Jurkat, Clone E6-1 (cell line): Measurements from ENCODE around the gene TBX1.

ENCODE experiments used
- DNase-seq: peaks from one replicate; pipeline ENCODE4 v3.0.0-alpha.2; 2011; ENCODE audit warnings: low read depth, low spot score
- H3K4me3 ChIP-seq: 2 replicates; pipeline ENCODE4 v1.5.1; 2011; ENCODE audit warnings: mild to moderate bottlenecking, low read length, control low read depth, moderate library complexity

TBX1 gene

DNA sequence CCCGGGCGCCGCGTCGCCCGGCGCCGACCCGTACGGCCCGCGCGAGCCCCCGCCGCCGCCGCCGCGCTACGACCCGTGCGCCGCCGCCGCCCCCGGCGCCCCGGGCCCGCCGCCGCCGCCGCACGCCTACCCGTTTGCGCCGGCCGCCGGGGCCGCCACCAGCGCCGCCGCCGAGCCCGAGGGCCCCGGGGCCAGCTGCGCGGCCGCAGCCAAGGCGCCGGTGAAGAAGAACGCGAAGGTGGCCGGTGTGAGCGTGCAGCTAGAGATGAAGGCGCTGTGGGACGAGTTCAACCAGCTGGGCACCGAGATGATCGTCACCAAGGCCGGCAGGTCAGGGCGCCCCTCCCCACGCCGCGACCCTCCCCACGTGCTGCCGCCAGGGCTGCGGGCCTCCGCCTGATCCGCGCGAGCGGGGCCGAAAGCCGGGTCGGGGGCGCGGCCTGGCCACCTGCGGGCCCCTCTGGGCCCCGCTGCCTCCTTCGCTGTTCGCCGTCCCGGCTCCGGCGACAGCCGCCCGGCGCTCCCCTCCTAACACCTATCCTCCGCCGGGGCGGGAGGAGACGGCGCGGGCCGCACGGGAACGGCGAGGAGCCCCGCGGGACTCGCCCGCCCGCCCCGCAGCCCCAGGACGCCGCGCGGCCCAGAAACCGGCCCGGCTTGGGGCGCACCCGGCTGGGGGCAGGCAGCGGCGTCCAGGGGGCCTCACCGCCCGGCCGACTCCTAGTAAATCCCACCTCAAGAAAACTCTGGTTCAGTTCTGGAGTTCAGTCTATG is 560 bp downstream of the TBX1 start:
- DNase-seq, result no peak
- H3K4me3 ChIP-seq, result no peak overlapping the region

DNA sequence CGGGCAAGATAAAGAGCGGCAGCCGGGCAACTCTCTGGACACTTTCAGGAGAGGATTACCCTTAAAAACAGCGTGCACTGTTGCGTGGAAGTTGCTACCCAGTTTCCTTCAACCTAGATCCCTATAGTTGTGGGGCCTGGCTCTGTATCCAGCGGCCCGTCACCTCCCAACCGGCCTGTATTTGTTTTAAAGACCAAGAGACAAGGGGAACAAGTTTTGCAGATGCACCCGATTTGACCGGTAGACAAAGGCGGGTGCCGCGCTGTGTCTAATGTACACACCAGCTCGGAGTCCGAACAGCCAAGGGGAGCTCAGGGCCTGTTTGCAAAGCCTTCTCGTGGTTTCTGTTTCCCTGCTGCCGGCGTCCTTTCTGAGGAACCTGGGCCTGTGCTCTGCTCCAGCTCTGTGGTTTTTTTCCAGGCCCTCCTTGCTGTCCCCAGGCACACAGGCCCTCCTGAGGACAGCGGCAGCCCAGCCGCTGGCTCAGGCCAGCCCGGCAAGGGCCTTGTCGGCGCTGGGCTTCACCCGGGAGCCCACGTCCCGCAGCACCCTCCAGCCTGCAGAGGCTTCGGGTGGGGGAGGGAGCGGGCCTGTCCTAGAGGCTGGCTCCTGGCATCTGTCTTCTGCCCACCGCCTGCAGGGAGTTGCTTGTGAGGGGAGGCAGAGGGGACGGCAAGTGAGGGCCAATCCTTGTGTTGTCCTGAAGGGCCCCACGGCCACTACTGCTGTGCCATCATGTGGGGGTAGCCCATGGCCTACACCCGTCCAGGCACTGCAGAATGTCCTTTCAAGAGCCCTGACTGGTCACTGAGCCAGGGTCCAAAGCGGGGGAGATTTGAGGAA is 1.4 kb downstream of the TBX1 start:
- H3K4me3 ChIP-seq, result no peak overlapping the region
- no peak for DNase-seq

DNA sequence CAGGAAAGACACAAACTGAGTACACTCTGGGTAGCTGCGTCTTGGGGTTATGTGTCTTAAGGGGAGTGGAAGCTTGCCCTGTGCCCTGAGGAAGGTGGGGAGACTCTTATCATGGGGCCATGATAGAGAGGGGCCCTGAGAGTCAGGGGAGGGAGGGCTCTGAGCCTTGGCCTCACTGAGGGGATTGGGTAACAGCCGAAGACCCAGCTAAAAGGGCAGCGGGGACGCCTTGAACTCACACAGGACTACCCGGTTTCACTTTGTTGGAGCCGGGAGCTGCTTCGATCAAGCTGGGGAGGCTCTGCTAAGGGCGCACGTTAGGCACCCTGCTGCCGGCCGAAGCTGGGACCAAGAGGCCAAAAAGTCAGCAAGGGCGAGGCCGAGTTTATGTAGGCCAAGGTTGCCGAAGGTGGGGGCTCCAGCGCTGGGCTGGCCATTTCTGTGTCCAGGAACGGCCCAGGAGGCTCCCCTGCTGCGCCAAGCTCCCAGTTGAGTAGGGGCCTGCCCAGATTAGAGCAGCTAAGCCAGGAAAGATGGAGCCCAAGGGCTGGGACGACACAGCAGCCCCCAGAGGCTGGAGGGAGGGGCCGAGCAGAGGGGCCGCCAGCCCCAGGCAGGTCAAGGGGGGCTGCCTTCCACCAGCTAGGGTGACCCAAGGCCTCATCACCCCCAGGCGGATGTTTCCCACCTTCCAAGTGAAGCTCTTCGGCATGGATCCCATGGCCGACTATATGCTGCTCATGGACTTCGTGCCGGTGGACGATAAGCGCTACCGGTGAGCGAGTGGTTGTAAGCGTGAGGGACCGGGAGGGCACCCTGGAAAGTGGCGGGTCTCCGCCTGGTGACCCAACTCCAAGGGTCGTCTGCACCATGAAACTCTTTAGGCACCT is 2.2 kb downstream of the TBX1 start:
- no peak overlapping the region for H3K4me3 ChIP-seq
- DNase-seq, result no peak

DNA sequence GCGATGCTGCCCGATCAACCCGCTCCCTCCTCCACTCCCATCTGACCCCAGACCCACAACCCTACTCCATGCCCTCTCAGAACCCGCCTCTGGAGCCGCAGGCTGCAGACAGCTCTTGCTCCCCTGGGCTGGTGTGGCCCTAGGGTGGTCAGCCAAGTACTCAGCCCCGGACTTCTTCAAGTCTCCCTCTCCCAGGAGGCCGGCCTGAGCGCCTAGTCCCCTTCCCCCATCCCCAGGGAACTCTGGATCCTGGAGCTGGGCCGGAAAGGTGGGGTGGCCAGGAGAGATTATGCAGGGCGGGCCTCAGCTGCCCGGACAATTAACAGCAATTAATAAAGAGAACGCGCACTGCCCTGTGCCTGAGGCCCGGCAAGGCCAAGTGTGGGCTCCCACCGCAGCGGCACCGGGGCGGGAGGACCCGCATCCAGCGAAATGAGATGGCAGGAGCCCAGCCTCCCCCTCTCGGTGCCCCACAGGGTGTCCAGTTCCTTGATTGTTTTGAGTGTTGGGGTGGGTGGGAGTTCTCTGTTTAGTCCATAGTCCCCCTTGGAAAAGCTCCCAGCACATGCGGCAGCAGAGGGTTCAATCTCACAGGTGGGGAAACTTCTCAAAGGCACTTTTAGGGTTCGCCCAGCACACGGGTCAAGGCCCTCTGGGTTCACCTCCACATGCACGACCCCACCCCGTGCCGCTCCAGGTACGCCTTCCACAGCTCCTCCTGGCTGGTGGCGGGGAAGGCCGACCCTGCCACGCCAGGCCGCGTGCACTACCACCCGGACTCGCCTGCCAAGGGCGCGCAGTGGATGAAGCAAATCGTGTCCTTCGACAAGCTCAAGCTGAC is 3.1 kb downstream of the TBX1 start:
- no peak overlapping the region for H3K4me3 ChIP-seq

DNA sequence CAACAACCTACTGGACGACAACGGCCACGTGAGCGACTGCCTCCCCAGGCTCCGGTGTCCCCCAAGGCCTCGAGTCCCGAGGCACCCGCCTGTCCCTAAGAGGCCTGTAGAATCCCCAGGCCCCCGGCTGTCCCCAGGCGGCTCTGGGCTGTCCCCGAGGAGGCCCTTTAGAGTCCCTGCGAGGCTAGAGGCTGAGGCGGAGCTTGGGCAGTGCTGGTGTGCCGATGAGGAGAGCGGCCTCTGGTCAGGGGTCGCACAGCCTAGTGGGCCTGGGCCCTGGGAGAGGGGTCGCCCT is 3.7 kb downstream of the TBX1 start:
- H3K4me3 ChIP-seq, result no peak overlapping the region
- DNase-seq, result no peak

More for the DNA sequence above, 3.1 kb downstream of the TBX1 start:
- no peak for DNase-seq

DNA sequence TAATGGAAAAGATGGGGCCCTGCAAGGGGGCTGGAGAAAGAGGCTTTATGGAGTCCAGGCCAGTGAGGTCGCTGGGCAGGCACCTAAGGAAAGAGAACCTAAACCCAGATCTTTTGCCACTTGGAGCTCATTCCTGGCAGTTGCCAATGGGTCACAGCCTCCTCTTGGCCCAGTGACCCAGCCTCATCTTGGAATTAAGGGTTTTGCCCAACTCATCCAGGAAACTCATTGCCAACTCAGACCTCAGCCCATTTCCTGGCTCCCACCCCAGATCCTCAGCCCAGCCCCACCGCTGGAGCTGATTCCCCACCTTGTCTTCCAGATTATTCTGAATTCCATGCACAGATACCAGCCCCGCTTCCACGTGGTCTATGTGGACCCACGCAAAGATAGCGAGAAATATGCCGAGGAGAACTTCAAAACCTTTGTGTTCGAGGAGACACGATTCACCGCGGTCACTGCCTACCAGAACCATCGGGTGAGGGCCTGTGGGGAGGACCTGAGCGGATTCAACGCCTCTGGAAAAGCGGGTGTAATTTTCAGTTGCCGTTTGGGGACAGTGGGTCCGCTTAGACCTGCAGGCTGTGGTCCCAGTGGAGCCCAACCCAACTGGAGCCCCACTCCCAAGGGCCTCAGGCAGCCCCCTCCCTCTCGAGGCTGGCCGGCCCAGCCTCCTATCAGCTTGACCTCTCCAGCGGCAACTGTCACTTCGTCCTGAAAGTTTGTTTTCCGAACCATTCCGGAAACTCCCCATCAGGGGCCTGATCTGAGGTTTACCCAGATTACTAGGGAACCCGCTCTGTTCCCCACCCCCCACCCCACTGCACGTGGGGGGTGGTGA is 4.3 kb downstream of the TBX1 start:
- DNase-seq, result no peak
- H3K4me3 ChIP-seq, result no peak overlapping the region

DNA sequence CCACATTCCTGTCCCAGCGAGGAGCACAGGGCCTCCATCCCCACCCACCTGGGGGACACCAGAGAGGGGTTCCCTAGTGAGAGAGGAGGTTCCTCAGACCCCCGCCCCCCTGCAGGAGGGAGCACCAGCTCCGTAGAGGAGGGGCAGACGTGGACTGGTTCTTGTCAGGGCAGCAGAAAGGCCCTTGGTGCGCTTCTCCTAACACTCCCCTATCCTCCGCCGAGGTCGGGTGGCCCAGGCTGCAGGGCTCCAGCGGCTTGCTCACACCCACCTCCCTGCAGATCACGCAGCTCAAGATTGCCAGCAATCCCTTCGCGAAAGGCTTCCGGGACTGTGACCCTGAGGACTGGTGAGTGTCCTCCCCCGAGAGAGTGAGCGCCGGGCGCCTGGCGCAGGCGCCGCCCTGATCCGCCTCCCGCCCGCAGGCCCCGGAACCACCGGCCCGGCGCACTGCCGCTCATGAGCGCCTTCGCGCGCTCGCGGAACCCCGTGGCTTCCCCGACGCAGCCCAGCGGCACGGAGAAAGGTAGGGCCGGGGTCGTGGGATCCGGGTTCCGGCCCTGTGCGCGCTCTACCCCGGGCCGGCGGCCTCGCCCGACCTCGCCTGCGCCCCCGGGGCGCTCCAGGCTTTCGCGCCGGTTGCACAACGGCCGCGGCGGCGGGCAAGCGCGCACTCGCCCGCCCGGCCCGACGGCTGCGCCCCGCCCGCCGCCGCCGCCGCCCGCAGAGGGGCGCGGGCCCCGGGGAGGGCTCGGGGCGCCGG is 5.1 kb downstream of the TBX1 start:
- DNase-seq, result no peak

DNA sequence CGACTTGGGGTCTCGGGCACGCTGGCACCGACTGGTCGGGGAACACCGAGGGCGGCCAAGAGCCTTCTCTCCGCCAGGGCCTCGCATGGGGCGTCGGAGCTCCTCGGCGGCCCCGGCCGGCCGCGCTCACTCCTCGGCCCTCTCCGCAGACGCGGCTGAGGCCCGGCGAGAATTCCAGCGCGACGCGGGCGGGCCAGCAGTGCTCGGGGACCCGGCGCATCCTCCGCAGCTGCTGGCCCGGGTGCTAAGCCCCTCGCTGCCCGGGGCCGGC is 5.6 kb downstream of the TBX1 start:
- no peak for DNase-seq
- no peak overlapping the region for H3K4me3 ChIP-seq

More for the DNA sequence above, 5.1 kb downstream of the TBX1 start:
- no peak overlapping the region for H3K4me3 ChIP-seq

DNA sequence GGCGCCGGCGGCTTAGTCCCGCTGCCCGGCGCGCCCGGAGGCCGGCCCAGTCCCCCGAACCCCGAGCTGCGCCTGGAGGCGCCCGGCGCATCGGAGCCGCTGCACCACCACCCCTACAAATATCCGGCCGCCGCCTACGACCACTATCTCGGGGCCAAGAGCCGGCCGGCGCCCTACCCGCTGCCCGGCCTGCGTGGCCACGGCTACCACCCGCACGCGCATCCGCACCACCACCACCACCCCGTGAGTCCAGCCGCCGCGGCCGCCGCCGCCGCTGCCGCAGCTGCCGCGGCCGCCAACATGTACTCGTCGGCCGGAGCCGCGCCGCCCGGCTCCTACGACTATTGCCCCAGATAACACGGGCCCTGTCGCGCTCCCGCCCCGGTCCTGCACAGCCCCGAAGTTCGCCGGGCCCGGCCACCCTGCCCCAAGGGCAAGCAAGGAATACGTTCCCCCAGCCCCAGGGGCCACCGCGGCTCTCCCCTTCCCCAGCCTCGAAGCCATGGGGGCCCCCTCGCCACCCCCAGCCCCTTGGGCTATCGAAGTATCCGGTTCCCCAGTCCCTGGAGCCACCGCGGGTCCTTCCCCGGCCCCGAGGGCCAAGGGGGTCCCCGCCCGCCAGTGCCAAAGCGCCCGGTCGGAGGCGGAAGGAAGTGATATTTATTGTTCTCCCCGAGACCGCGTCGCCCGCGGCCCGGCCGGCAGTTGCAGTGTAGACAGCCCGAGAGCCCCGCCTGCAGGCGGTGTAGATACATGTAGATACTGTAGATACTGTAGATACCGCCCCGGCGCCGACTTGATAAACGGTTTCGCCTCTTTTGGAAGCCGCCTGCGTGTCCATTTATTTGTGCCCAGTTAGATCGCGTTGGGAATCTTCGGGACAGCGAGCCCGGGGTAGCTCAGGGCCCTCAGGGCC is 6.2 kb downstream of the TBX1 start:
- H3K4me3 ChIP-seq, result no peak overlapping the region
- DNase-seq, result no peak

DNA sequence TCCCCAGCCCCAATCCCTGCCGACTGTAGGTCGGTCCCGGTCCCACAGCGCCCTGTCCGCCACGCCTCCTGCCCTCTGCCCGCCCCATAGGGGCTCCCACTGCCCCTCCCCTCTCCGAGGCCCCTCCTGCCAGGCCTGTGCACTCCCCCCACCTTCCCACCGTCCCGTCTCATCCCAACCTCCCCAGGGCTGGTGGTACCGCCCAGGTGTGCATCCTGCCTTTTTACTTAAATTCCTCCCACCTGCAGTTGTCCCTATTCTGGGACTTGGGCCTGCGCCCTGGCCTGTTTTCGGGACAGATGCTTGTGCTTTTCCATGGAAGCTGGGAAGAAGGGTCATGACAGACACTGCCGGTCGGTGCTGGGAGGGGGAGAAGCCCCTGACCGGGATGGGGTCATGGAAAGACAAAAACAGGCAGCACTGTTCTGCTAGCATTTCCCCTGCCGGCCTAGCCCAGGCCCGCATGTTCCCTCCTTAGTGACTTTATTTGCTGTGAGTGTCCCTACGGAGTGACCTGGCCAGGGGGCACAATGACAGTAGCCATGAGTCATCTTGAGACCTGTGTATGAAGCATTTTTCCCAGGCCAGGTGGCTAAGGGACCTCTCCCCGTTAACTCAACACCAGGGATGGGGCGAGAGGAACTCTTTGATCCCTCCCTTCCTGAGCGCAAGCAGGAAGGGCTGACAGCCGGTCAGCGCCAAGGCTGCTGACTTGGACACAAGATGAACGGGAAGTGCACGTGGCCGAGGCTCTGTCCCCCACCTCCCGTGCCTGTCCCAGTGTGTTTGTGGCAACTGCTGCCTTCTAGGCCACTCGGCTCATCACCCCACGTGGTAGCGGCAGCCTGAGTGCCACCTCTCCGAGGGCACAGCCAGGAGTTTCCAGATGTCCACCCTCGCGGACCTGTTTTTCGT is 7.1 kb downstream of the TBX1 start:
- H3K4me3 ChIP-seq, result no peak overlapping the region
- DNase-seq, result no peak

DNA sequence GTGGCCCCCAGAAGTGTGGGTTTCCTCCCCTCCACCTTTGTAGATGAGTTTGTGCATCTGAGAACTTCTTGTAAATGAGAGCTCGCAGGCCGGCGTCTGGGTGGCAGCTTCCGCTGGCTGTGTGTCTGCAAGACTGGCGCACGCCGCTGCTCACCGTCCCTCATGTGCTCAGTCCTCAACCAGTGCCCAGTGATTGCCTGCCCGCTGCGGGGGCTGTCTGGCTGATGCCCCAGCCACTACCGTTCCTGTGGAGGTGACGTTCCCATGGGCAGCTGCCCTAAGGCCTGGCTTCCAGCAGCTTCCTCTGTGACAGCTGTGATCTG is 8.8 kb downstream of the TBX1 start:
- DNase-seq, result no peak
- H3K4me3 ChIP-seq, result no peak overlapping the region

DNA sequence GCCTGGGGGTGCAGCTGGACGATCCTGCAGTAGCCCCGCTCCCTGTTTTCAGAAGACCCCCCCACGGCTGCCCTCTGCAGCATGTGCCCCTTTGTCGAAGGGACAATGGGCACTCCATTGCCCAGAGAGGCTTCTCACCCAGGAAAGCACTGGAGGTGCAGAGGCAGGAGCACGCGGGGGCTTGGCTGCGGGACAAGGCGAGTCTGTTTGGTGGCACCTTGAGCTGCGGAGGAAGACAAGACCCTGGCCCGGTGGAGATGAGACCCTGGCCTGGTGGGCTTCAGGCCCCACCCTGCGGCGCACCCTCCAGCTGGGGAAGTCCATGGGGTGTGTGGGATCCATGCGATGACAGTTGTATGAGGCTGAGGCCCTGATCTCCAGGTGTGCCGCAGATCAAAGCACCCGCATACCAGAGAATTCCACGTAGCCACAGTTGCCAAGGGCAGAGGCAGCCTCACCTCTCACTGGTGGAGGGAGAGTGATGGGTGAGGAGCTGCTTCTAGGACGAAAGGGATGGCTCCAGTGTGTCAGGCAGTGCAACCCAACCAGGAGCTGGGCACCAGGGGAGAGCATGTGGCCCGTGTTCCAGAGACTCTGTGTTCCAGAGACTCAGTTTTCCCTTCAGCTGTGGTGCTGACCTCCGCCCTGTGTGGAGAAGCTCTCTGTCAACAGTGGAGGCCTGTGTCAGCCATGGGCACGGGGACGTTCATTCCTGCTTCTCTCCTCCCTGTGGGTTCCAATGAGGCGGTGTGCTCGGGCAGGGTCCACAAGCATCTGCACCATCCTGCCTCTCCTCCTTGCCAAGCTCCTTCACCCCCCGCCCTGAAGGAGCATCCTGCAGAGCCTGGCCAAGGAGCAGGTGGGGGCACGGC is 10.0 kb downstream of the TBX1 start:
- no peak overlapping the region for H3K4me3 ChIP-seq
- DNase-seq, result peak; percentile 63

DNA sequence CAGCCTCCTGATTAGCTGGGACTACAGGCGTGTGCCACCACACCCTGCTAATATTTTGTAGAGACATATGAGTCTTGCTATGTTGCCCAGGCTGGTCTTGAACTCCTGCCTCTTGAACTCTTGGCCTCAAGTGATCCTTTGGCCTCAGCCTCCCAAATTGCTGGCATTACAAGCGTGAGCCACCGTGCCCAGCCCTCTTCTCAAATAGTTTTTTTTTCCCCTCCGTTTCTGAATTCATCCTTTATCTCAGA is 11.8 kb downstream of the TBX1 start:
- H3K4me3 ChIP-seq, result no peak overlapping the region
- DNase-seq, result no peak

DNA sequence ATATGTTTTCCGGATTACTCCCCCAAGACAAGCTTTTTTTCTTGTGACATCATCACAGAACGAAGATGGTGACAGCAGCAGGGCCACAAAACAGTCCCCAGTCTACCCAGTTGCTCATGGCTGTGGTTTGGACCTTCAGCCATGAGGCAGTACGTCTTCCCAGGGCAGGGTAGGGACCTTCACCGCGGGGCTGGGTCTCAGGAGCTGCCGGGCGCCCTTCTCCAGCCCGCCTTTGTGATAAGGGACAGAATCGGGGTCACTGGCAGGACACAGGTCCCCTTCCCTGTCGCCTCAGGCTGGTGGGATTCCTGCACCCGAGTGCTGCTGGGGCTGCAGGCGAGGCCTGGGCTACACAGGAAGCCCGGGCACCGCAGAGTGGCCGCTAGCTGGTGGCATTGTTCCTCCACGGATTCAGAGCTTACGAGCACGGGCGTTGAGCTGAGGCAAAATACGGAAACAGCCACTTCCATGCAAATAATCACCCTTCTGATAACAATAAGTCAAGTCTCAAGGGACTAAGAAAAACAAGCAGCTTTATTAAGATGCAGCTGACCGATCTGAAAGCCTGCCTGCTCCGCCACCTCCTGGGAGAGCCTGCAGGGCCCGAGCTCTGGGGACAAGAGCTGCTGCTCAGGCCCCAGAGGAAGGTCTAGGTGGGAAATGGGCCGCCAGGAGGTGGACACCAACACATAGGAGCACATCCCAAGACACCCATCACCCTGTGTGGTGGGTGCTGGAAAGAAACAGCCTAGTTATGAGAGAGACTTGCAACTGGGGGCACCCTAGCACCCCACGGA is 12.3 kb downstream of the TBX1 start:
- no peak for DNase-seq
- no peak overlapping the region for H3K4me3 ChIP-seq
